GM10266 (cell line): Measurements from ENCODE around the gene ASB1.

Experiments
- DNase-seq: peaks from one replicate; pipeline ENCODE4 v3.0.0; 2012; ENCODE audit errors: extremely low spot score
- CTCF ChIP-seq: IDR thresholded peaks from 2 replicates; pipeline ENCODE4 v1.5.1; 2012; ENCODE audit warnings: mild to moderate bottlenecking, low read depth; ENCODE audit not compliant: control insufficient read depth, insufficient read depth; ENCODE audit errors: missing control alignments

ASB1 gene

GRCh38 chr2:238484522-238485452 is 58.1 kb downstream of the ASB1 start:
- no peak for TF ChIP-seq CTCF
- DNase-seq: no peak

GRCh38 chr2:238486123-238486848 is 59.6 kb downstream of the ASB1 start:
- no peak for DNase-seq
- no peak for TF ChIP-seq CTCF

DNA sequence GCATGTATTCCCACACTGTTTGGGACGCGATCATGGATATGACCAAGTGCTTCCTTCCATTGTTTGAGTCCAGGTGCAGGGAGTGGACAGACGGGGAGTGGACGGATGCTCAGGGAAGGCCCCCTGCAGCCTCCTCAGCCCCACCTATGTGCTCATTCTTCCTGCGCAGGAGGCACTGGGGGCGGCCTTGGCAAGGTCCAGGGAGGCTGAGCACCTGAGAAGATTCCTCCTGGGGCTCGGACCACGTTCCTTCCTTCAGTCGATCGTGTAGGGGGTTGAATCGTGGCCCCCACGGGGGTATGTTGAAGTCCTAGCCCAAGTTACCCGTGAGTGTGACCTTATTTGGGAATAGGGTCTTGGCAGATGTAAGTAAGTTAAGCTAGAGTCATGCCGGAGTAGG is 60.4 kb downstream of the ASB1 start:
- DNase-seq: no peak
- no peak for TF ChIP-seq CTCF

- no peak for TF ChIP-seq CTCF
- no peak for DNase-seq
These were observed 61.1 kb downstream of the ASB1 start for GRCh38 chr2:238487652-238488346.

DNA sequence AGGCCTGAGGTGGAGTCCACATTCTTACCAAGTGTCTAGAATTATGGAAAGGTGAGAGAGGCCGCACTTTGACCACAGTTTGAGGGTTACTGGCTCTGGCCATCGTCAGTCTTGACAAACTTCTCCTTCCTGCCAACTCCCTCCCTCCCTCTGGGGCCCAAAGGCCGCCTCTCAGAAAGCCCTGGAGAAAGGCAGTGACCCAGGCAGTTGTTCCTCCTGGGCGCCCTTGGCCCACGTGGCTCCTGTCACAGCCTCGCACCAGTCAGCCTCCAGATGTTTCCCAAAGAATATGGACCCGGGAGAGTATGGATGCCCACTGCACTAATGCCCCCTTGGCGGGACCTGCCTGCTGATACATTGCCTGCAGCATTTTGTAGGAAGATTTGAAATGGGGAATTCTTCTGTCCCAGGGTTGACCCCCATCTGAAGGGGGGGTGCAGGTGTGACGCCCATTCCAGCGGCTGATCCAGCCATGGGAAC is 61.7 kb downstream of the ASB1 start:
- no peak for DNase-seq

GRCh38 chr2:238489431-238489830 is 62.7 kb downstream of the ASB1 start:
- no peak for TF ChIP-seq CTCF
- no peak for DNase-seq

More for the DNA sequence above, 61.7 kb downstream of the ASB1 start:
- no peak for TF ChIP-seq CTCF
